GM21576 (cell line): ENCODE data around the gene RXRG.

Experiments
- ATAC-seq: cut with Tn5 transposase; IDR thresholded peaks from one replicate; pipeline ENCODE4 v1.9.1; 2021; ENCODE audit warnings: mild to moderate bottlenecking, moderate library complexity; ENCODE audit not compliant: unreplicated experiment

The RXRG gene

GRCh38 chr1:165415068-165415467, 29.9 kb downstream of the RXRG start:
- no peak for ATAC-seq

- no peak for ATAC-seq
Measured at GRCh38 chr1:165414620-165415019, 30.3 kb downstream of the RXRG start.

- ATAC-seq, result no peak
Measured at GRCh38 chr1:165411396-165411795, 33.5 kb downstream of the RXRG start.

GRCh38 chr1:165409657-165410358, 35.1 kb downstream of the RXRG start:
- no peak for ATAC-seq

GRCh38 chr1:165408518-165408917, 36.4 kb downstream of the RXRG start:
- ATAC-seq, result no peak

- no peak for ATAC-seq
Measured at GRCh38 chr1:165407398-165407797, 37.5 kb downstream of the RXRG start.

GRCh38 chr1:165403835-165404482, 41.0 kb downstream of the RXRG start:
- no peak for ATAC-seq

- ATAC-seq, result no peak
Measured at GRCh38 chr1:165402517-165403111, 42.3 kb downstream of the RXRG start.

GRCh38 chr1:165397944-165398343, 47.0 kb downstream of the RXRG start:
- no peak for ATAC-seq

GRCh38 chr1:165395901-165396300, 49.0 kb downstream of the RXRG start:
- no peak for ATAC-seq

GRCh38 chr1:165395478-165395877, 49.4 kb downstream of the RXRG start:
- ATAC-seq, result peak; percentile 39

GRCh38 chr1:165392634-165393571, 52.0 kb downstream of the RXRG start:
- ATAC-seq, result peak; percentile 98

- no peak for ATAC-seq
Measured at GRCh38 chr1:165389609-165390008, 55.3 kb downstream of the RXRG start.

GRCh38 chr1:165387961-165388360, 57.0 kb downstream of the RXRG start:
- ATAC-seq, result no peak

- ATAC-seq, result no peak
Measured at GRCh38 chr1:165387505-165387904, 57.4 kb downstream of the RXRG start.

GRCh38 chr1:165383599-165384405, 61.1 kb downstream of the RXRG start:
- ATAC-seq, result no peak

- ATAC-seq, result no peak
Measured at GRCh38 chr1:165383067-165383466, 61.9 kb downstream of the RXRG start.

- no peak for ATAC-seq
Measured at GRCh38 chr1:165381745-165382505, 63.0 kb downstream of the RXRG start.

- ATAC-seq, result no peak
Measured at GRCh38 chr1:165376811-165377311, 68.1 kb downstream of the RXRG start.
